ENCODE data around the gene MED31. TPM values are rescaled to one million over a fixed set of nuclear protein-coding genes. Genes with fewer than 3 reads are reported as not detected.

Gene MED31
- polyA plus RNA-seq, 2 of the 4 experiments (the other 2 are of a cell fraction) = 32.2 to 49.0 TPM

DNA sequence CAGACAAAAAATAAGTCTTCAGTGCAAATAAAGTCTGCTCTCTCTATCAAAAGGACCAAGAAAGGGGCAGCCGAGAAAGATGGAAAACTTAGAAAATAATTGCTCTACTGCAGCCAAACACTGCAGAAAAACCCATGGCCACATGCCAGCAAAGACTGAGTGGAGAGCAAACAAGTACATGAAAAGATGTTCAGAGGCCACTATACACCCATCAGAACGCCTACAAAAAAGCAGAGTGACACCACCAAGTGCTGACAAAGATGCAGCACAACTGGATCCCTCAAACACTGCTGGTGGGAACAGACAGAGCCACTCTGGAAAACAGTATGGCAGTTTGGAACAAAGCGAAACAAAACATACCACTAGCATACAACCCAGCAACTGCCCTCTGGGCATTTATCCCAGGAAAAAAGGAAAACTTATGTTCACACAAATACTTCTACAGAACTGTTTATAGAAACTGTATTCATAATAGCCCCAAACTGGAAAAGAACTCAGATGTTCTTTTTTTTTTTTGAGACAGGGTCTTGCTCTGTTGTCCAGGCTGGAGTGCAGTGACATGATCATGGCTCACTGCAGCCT lies 47.6 kb downstream of the MED31 start:
- ChIA-PET CTCF (interaction anchor here (1.0 kb wide), 2 partner anchors 129 to 131 kb away, joined by 3 to 4 read pairs; no protein-coding TSS in a partner anchor), POLR2A (no interaction called here)
- 67% methylated on average over 3 of the region's 3 CpGs for WGBS (ENCODE audit: missing lambda C conversion rate)
- DNase-seq (ENCODE audit: low read depth in 1 of 2, low spot score in 1 of 2) = peak in 1 of 2 experiments; percentile 23
- Histone ChIP-seq H3K9me3 (no peaks in the 10 kb centered on the region), H3K4me2 (no peak overlapping the region), H3K4me1 (peaks cover 34% of the 10 kb centered on the region), H3K4me3 (no peak overlapping the region), H3K27ac (peak overlapping the region in 1 of 2 experiments; percentile 4; a peak in 1 of 6 replicates)
- peak; percentile 39 for FAIRE-seq
- TF ChIP-seq RAD21 (conservative IDR thresholded peaks at IDR 0.05 in 1 of 2, IDR thresholded peaks at IDR 0.05 in 1 of 2) (peak in 1 of 2 experiments; percentile 30; a peak in 1 of 5 replicates), CHD4 (IDR thresholded peaks at IDR 0.05; ENCODE audit: borderline replicate concordance) (no peak)
- ATAC-seq = peak; percentile 25 to 60; a peak in 4 of 6 replicates

DNA sequence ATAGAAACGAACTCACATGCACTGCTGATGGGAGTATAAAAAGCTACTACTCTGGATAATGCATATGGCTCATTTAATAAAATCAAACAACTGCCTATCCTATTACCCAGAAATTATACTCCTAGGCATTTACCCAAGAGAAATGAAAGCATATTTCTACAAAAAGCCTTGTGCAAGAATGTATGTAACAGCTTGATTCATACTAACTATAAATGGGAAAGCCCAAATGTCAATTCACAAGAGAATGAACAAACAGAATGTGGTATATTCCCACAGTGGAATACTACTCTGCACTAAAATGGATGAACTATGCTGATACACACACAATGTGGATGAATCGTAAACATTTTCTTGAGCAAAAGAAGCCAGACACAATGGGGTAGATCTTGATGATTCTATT lies 49.3 kb downstream of the MED31 start:
- CTCF ChIA-PET = interaction anchor here (0.7 to 1.5 kb wide), 3 partner anchors 54 to 129 kb away, joined by 3 to 5 read pairs (median 3); no protein-coding TSS in a partner anchor
- Histone ChIP-seq H3K4me3 (no peak overlapping the region), H3K4me1 (peaks cover 42% of the 10 kb centered on the region), H3K4me2 (no peak overlapping the region), H3K9me3 (no peaks in the 10 kb centered on the region), H3K27ac (no peak overlapping the region)
- DNase-seq (ENCODE audit: low read depth in 1 of 2, low spot score in 1 of 2) (no peak), ATAC-seq (no peak), FAIRE-seq (peak; percentile 46)
- 95% methylated on average over 2 of the region's 2 CpGs for WGBS (ENCODE audit: missing lambda C conversion rate)
- POLR2A ChIA-PET = no interaction called here
- TF ChIP-seq MAZ (IDR thresholded peaks at IDR 0.05; ENCODE audit: borderline replicate concordance, low read depth, low read length) (no peak), HOXB5 (CRISPR knock-in tag; IDR thresholded peaks at IDR 0.05) (no peak), TFCP2L1 (CRISPR knock-in tag; IDR thresholded peaks at IDR 0.05) (no peak)
- TF ChIP-seq, protein P1, sequence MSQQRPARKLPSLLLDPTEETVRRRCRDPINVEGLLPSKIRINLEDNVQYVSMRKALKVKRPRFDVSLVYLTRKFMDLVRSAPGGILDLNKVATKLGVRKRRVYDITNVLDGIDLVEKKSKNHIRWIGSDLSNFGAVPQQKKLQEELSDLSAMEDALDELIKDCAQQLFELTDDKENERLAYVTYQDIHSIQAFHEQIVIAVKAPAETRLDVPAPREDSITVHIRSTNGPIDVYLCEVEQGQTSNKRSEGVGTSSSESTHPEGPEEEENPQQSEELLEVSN (IDR thresholded peaks at IDR 0.05; ENCODE audit: borderline replicate concordance, low read depth) = no peak
- TF ChIP-seq, protein P2, sequence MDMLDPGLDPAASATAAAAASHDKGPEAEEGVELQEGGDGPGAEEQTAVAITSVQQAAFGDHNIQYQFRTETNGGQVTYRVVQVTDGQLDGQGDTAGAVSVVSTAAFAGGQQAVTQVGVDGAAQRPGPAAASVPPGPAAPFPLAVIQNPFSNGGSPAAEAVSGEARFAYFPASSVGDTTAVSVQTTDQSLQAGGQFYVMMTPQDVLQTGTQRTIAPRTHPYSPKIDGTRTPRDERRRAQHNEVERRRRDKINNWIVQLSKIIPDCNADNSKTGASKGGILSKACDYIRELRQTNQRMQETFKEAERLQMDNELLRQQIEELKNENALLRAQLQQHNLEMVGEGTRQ (IDR thresholded peaks at IDR 0.05) = no peak
- TF ChIP-seq, protein P3, sequence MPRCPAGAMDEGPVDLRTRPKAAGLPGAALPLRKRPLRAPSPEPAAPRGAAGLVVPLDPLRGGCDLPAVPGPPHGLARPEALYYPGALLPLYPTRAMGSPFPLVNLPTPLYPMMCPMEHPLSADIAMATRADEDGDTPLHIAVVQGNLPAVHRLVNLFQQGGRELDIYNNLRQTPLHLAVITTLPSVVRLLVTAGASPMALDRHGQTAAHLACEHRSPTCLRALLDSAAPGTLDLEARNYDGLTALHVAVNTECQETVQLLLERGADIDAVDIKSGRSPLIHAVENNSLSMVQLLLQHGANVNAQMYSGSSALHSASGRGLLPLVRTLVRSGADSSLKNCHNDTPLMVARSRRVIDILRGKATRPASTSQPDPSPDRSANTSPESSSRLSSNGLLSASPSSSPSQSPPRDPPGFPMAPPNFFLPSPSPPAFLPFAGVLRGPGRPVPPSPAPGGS (IDR thresholded peaks at IDR 0.05) = no peak

DNA sequence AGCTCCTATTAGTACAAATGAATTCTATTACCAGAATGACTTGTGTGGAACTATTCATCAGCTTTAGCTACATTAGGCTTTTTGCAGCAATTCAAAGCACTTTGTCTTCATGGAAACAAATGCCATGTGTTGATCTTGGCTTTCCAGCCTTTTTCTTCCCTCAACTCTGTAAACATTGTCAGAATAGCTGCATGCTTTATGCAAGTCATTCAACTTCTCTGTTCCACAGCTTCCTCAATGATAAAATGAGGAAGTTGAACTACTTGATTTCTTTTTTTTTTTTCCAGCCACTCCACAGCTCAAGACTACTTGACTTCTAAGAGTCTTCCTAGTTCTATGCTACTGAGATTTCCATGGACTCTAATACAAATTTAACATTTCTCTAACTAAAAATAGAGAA lies 52.0 kb downstream of the MED31 start:
- TF ChIP-seq, protein P2 (IDR thresholded peaks at IDR 0.05) = no peak
- TF ChIP-seq SMC3 (IDR thresholded peaks at IDR 0.05) = no peak
- TF ChIP-seq, protein P4, sequence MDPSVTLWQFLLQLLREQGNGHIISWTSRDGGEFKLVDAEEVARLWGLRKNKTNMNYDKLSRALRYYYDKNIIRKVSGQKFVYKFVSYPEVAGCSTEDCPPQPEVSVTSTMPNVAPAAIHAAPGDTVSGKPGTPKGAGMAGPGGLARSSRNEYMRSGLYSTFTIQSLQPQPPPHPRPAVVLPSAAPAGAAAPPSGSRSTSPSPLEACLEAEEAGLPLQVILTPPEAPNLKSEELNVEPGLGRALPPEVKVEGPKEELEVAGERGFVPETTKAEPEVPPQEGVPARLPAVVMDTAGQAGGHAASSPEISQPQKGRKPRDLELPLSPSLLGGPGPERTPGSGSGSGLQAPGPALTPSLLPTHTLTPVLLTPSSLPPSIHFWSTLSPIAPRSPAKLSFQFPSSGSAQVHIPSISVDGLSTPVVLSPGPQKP (IDR thresholded peaks at IDR 0.05; ENCODE audit: low read depth, low read length) = no peak
- no peak for TF ChIP-seq JUN (IDR thresholded peaks at IDR 0.05)
- peak; percentile 40 for TF ChIP-seq MAFK (IDR thresholded peaks at IDR 0.05; ENCODE audit: partially characterized antibody)
- TF ChIP-seq NFE2L2 (conservative IDR thresholded peaks at IDR 0.05; ENCODE audit: low read length) = peak; percentile 42; the same call in 1 of the 2 replicates
- TF ChIP-seq, protein P1 (IDR thresholded peaks at IDR 0.05; ENCODE audit: borderline replicate concordance, low read depth) = no peak
- TF ChIP-seq CHD2 (IDR thresholded peaks at IDR 0.05; ENCODE audit: low read length, partially characterized antibody) = no peak
- TF ChIP-seq, protein P5, sequence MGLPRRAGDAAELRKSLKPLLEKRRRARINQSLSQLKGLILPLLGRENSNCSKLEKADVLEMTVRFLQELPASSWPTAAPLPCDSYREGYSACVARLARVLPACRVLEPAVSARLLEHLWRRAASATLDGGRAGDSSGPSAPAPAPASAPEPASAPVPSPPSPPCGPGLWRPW (IDR thresholded peaks at IDR 0.05) = no peak
- no peak for TF ChIP-seq KDM5A (IDR thresholded peaks at IDR 0.05)
- TF ChIP-seq, protein P6, sequence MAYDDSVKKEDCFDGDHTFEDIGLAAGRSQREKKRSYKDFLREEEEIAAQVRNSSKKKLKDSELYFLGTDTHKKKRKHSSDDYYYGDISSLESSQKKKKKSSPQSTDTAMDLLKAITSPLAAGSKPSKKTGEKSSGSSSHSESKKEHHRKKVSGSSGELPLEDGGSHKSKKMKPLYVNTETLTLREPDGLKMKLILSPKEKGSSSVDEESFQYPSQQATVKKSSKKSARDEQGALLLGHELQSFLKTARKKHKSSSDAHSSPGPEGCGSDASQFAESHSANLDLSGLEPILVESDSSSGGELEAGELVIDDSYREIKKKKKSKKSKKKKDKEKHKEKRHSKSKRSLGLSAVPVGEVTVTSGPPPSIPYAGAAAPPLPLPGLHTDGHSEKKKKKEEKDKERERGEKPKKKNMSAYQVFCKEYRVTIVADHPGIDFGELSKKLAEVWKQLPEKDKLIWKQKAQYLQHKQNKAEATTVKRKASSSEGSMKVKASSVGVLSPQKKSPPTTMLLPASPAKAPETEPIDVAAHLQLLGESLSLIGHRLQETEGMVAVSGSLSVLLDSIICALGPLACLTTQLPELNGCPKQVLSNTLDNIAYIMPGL (CRISPR knock-in tag; IDR thresholded peaks at IDR 0.05; ENCODE audit: borderline replicate concordance) = no peak
- no peak for TF ChIP-seq CBX2 (IDR thresholded peaks at IDR 0.05; ENCODE audit: borderline replicate concordance, low read depth)
- H3K9me3 ChIP-seq = no peaks in the 10 kb centered on the region
- POLR2A ChIA-PET = no interaction called here
- ATAC-seq (peak in 1 of 2 experiments; percentile 55; a peak in 3 of 6 replicates), DNase-seq (ENCODE audit: low read depth in 1 of 2, low spot score in 1 of 2) (peak in 1 of 2 experiments; percentile 55), FAIRE-seq (peak; percentile 39)
- H3K4me3 ChIP-seq = no peak overlapping the region
- CTCF ChIA-PET = interaction anchor here (0.7 to 2.5 kb wide), 4 partner anchors 11 to 1180 kb away, joined by 3 to 25 read pairs (median 4); no protein-coding TSS in a partner anchor
- H3K4me2 ChIP-seq = peak overlapping the region; percentile 15; the same call in 1 of the 3 replicates
- H3K4me1 ChIP-seq = peaks cover 42% of the 10 kb centered on the region
- H3K27ac ChIP-seq = peak overlapping the region; percentile 3 to 39; a peak in 2 of 6 replicates
